HG03442 (cell line): ENCODE data around the gene TRPM2.
"Not testable (repeated sequence)": the region's sequence is repeated elsewhere in the genome, so short reads cannot be mapped to it uniquely, and the experiment has no call there.

Experiments
- ATAC-seq: cut with Tn5 transposase; IDR thresholded peaks from one replicate; pipeline ENCODE4 v1.9.1; 2021; ENCODE audit warnings: mild to moderate bottlenecking, moderate library complexity; ENCODE audit not compliant: unreplicated experiment

The TRPM2 gene

GRCh38 chr21:44391345-44392091 lies 38.1 kb downstream of the TRPM2 start:
- no peak for ATAC-seq

DNA sequence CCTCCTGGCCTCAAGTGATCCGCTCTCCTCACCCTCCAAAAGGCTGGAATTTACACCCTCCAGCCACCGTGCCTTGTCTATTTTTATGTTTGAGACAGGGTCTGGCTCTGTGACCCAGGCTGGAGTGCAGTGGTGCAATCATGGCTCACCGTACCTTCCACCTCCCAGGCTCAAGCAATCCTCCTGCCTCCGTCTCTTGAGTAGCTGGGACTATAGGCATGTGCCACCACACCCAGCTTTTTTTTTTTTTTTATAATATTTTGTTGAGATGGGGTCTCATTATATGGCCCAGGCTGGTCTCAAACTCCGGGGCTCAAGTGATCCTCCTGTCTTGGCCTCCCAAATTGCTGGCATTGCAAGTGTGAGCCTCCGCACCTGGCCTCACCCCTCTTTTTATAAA lies 38.8 kb downstream of the TRPM2 start:
- no peak for ATAC-seq

GRCh38 chr21:44392916-44393315 lies 39.5 kb downstream of the TRPM2 start:
- no peak for ATAC-seq

GRCh38 chr21:44394733-44395132 lies 41.3 kb downstream of the TRPM2 start:
- ATAC-seq: no peak

GRCh38 chr21:44395260-44395659 lies 41.8 kb downstream of the TRPM2 start:
- ATAC-seq: no peak

DNA sequence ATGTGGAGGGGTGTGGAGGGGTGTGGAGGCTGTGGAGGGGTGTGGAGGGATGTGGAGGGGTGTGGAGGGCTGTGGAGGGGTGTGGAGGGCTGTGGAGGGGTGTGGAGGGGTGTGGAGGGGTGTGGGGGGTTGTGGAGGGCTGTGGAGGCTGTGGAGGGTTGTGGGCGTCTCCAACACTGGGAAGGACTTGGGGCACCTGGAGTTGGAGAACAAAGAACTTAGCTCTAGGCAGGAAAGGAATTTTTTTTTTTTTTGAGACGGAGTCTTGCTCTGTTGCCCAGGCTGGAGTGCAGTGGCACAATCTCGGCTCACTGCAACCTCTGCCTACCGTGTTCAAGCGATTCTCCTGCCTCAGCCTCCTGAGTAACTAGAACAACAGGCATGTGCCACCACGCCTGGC lies 43.4 kb downstream of the TRPM2 start:
- ATAC-seq: not testable (repeated sequence)

DNA sequence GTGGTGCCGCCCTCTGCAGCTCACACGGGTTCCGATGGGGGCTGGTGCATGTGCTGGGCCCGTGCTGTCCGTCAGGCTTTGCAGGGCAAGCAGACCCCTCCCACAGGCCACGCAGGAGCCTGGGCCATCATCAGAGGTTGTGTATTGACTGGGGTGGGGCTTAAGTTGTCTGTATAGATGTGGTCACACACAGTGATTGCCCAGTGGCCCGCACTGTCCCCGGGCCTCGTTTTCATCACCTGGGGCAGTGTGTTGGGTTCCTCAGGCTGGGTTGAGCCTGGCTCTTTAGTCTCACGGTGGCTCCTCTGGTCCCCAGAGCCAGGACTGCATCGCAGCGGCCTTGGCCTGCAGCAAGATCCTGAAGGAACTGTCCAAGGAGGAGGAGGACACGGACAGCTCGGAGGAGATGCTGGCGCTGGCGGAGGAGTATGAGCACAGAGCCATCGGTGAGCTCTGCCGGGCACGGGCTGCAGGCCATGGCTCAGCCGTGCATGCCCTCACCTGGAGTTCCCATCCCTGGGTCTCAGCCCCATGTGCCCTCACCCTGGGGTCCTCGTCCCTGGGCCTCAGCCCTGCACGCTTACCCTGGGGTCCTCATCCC lies 44.1 kb downstream of the TRPM2 start:
- ATAC-seq: no peak

GRCh38 chr21:44398499-44398898 lies 45.1 kb downstream of the TRPM2 start:
- ATAC-seq: no peak

DNA sequence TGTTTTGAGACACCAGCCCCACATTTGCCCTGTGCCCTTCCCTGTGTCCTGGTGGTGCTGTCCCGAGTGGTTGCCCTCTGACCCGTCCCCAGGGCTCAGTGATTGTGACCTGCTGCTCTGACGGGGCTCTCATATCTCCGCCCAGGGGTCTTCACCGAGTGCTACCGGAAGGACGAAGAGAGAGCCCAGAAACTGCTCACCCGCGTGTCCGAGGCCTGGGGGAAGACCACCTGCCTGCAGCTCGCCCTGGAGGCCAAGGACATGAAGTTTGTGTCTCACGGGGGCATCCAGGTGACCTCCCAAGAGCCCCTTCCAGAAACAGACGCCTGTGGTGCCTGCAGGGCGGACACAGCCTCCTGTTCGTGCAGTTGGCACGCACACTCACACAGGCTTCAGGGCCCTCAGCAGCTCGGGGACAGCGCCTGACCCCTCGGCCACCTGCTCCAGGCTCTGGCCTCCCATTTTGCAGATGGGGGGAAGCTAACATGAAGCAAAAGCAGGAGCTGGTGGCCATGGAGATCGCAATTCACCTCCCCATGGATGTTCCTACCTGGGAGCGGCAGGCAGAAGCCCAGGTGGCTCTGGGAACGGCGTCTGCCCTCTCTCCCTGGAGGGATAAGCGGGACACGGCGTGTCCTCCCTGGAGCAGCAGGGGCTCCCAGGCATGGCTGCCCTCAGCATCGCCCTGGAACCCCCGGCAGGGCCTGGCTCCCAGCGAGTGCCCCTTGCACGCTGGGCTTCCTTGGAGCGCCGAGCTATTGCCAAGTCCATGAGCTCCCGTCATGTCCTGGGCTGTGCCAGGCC lies 45.9 kb downstream of the TRPM2 start:
- ATAC-seq: no peak

- no peak for ATAC-seq
These were observed 46.8 kb downstream of the TRPM2 start for GRCh38 chr21:44399955-44400790.

DNA sequence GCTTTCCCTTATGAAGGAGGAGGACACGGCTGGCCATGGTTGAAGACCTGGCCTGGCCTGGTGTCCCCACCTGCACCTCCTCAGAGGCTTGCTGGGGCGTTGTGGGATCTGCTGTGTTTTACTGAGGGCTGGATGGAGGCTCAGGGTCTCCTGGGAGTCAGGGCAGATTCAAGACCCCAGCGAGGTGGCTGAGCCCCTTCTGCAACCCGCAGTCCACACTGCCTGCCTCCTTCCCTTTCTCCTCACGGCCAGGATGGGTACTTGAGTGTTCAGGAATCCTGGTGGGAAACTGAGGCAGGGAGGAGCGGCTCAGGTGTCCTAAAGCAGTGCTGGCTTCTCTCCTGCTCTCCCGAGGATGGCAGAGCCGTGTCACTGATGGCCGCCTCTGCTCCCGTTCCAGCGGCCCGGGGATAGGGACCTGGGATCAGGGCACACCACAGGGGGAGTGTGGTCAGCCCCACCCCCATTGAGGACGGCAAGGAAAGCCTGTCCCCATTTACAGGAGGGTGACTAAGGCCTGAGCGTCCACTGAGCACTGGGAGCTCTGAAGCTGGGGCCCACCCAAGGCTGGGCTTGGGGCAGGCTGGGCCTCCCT lies 47.5 kb downstream of the TRPM2 start:
- ATAC-seq: no peak

- ATAC-seq: no peak
These were observed 48.2 kb downstream of the TRPM2 start for GRCh38 chr21:44401386-44402160.

GRCh38 chr21:44402323-44403105 lies 49.1 kb downstream of the TRPM2 start:
- no peak for ATAC-seq

- ATAC-seq: no peak
These were observed 49.9 kb downstream of the TRPM2 start for GRCh38 chr21:44403106-44404020.

DNA sequence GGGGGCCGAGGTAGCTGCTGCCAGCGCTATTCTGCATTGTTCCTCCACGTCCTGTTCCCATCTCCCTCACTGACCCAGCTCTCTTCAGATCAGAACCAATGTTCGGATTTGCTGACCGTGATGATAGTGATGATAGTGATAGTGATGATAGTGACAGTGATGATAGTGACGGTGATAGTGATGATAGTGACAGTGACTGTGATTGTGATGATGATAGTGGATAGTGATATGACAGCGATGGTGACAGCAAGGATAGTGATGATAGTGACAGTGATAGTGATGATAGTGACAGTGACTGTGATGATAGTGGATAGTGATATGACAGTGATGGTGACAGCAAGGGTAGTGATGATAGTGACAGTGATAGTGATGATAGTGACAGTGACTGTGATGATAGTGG lies 51.1 kb downstream of the TRPM2 start:
- ATAC-seq: not testable (repeated sequence)

DNA sequence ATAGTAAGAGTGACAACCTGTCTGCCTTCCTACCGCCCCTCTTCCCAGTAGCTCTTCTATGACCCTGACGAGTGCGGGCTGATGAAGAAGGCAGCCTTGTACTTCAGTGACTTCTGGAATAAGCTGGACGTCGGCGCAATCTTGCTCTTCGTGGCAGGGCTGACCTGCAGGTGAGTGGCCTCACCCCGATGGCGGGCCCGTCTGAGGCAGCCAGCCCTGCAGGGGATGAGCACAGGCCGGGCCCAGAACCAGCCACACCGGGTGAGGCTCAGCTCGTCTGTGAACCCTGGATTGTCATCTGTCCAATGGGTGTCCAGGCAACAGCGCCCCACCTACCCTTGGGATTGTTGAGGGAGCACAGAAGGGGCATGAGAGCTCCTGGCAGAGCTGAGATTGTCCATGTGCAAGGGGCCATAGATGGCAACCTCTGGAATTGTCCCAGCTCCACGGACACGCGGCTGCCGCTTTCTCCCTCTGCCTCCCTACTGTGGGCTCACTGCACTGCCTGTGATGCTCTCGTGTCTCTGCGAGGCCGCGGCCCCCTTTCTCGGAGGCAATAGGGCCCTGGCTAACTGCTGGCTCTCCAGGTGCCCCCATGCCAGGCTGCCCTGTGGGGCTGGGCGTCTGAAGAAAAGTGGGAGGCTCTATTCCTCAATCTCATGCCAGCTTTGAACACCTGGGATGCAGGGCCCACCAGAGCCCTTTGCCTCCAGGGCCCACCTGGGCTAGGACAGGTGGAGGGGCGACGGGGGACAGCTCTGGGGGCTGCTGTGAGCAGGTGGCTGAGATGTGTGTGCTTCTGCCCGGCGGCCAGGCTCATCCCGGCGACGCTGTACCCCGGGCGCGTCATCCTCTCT lies 51.9 kb downstream of the TRPM2 start:
- ATAC-seq: no peak
